ENCODE data around the gene STMP1. TPM values are rescaled to one million over a fixed set of nuclear protein-coding genes. Genes with fewer than 3 reads are reported as not detected.

The STMP1 gene
- total and polyA plus RNA-seq, 2 of the 8 experiments (the other 6 are each of a cell fraction or from before 2014, with no cell fraction given) = 22.7 to 36.7 TPM

DNA sequence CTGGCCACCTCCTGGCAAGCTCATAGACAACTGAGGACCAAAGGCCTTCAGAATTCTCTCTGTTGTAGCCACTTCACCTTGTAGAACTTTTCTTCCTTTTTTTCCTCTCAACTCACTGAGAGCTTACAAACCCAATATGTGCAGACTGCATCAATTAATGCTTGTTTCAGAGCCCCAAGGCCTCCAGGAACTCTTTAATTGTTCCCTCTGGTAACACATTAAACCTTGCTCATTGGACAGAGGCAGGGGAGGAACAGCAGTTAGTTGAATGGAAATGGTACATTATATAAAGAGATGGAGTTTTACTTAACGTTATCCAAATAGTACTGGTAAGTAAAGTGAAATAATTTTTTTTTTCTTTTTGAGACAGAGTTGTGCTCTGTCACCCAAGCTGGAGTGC lies 25.2 kb downstream of the STMP1 start:
- WGBS, 2 experiments (ENCODE audit: extremely low coverage in 1 of 2, insufficient coverage in 1 of 2, insufficient read length in 1 of 2, insufficient replicate concordance in 2 of 2, low coverage in 1 of 2, low lambda C conversion rate in 2 of 2, missing lambda C conversion rate in 1 of 2) = 0% methylated on average over 1 of the region's 1 CpG; no CpG with 5 or more reads in 1 of the 2 experiments
- Histone ChIP-seq H2BK20ac (ENCODE audit: low read length) (no peak overlapping the region), H3K4me1 (replicated peaks in 1 of 4; ENCODE audit: control insufficient read depth in 3 of 4, insufficient read depth in 4 of 4, low read length in 3 of 4) (peaks cover 0 to 3% (median 0%) of the 10 kb centered on the region in 4 experiments; a peak in 1 of 7 replicates), H3K18ac (ENCODE audit: extremely low read depth, low read length) (no peak overlapping the region), H3K4me3 (ENCODE audit: extremely low read depth in 1 of 4, insufficient read depth in 2 of 4, low read depth in 3 of 4, low read length in 4 of 4) (no peak overlapping the region), H3K14ac (ENCODE audit: insufficient read length) (no peak overlapping the region), H3K9ac (replicated peaks in 1 of 4; ENCODE audit: extremely low read depth in 1 of 4, low read depth in 3 of 4, low read length in 3 of 4) (no peak overlapping the region), H3K4me2 (ENCODE audit: insufficient read depth in 1 of 2, low read depth in 2 of 2, low read length in 2 of 2) (no peak overlapping the region), H2BK5ac (ENCODE audit: low read depth, low read length) (no peak overlapping the region), H2BK12ac (ENCODE audit: low read depth, low read length) (no peak overlapping the region), H3K36me3 (ENCODE audit: control insufficient read depth in 2 of 4, insufficient read depth in 4 of 4, low read length in 3 of 4) (peaks cover 0 to 15% (median 5%) of the 10 kb centered on the region in 4 experiments; a peak in 4 of 8 replicates), H3K79me1 (ENCODE audit: low read depth, low read length) (peaks cover 4% of the 10 kb centered on the region; the same call in 1 of the 2 replicates), H3K79me2 (ENCODE audit: control insufficient read depth in 1 of 2, insufficient read depth in 2 of 2, low read length in 2 of 2) (no peaks in the 10 kb centered on the region), H4K91ac (replicated peaks; ENCODE audit: insufficient read length, low read length) (no peak overlapping the region), H3K23me2 (ENCODE audit: low read depth, low read length) (no peaks in the 10 kb centered on the region), H2BK120ac (replicated peaks; ENCODE audit: low read depth, low read length) (no peak overlapping the region), H2AK5ac (ENCODE audit: low read depth, low read length) (no peak overlapping the region), H4K5ac (ENCODE audit: insufficient read length, low read depth, low read length) (no peak overlapping the region), H3K56ac (replicated peaks; ENCODE audit: insufficient read length, low read depth, low read length) (no peak overlapping the region), H3K4ac (replicated peaks; ENCODE audit: insufficient read length, low read depth, low read length) (no peak overlapping the region), H4K8ac (ENCODE audit: extremely low read depth, insufficient read depth, low read length) (no peak overlapping the region), H3K9me3 (ENCODE audit: insufficient read depth in 2 of 2, low read depth in 1 of 2, low read length in 1 of 2) (no peaks in the 10 kb centered on the region), H3K23ac (ENCODE audit: insufficient read length) (no peak overlapping the region), H3K27ac (ENCODE audit: low read depth, low read length) (no peak overlapping the region), H2BK15ac (ENCODE audit: low read length) (no peak overlapping the region), H4K20me1 (replicated peaks in 1 of 2; ENCODE audit: control insufficient read depth in 1 of 2, insufficient read depth in 2 of 2, low read length in 2 of 2) (peaks cover 0 to 6% of the 10 kb centered on the region in 2 experiments), H3K27me3 (replicated peaks in 1 of 4; ENCODE audit: control insufficient read depth in 3 of 4, extremely low read depth in 1 of 4, insufficient read depth in 3 of 4, low read length in 3 of 4) (no peaks in the 10 kb centered on the region), H2AFZ (ENCODE audit: low read length) (no peak overlapping the region)
- FAIRE-seq (no peak), DNase-seq (ENCODE audit: low read depth in 1 of 2, low spot score in 2 of 2) (no peak)
- CTCF ChIA-PET (ENCODE audit: partially characterized antibody) = interaction anchor here (0.6 to 3.3 kb wide), 5 partner anchors 10 to 57 kb away, joined by 3 to 22 read pairs (median 4); no protein-coding TSS in a partner anchor
- POLR2A ChIA-PET (ENCODE audit: partially characterized antibody) = interaction anchor here (0.6 to 0.9 kb wide), 2 partner anchors 11 to 1227 kb away, joined by 3 to 4 read pairs; no protein-coding TSS in a partner anchor
- TF ChIP-seq EZH2 (IDR thresholded peaks at IDR 0.05; ENCODE audit: low read depth, low read length, severe bottlenecking) (no peak), SP4 (IDR thresholded peaks at IDR 0.05; ENCODE audit: low read length) (no peak), CEBPB (IDR thresholded peaks at IDR 0.05; ENCODE audit: low read depth, low read length) (no peak), MAFK (IDR thresholded peaks at IDR 0.05; ENCODE audit: low read depth, low read length) (no peak), SUZ12 (IDR thresholded peaks at IDR 0.05; ENCODE audit: low read length) (no peak), EP300 (IDR thresholded peaks at IDR 0.05; ENCODE audit: borderline replicate concordance in 1 of 2, low read depth in 2 of 2, low read length in 2 of 2) (no peak), RAD21 (IDR thresholded peaks at IDR 0.05 in 1 of 2, conservative IDR thresholded peaks at IDR 0.05 in 1 of 2; ENCODE audit: low read depth in 2 of 2, low read length in 2 of 2) (no peak), PHF8 (conservative IDR thresholded peaks at IDR 0.05; ENCODE audit: low read depth, low read length) (no peak), TAF7 (optimal IDR thresholded peaks at IDR 0.05; ENCODE audit: borderline replicate concordance, low read depth, low read length) (no peak)

All from H1 (cell line).